ENCODE measurements around the gene SPATA12.

SPATA12 gene

GRCh38 chr3:57046101-57046765 is 14.2 kb upstream of the SPATA12 start:
- no peak for DNase-seq (ENCODE audit: low read depth, low spot score)
- H3K4me3 ChIP-seq (ENCODE audit: low read depth, low read length), result no peak overlapping the region
- CTCF ChIA-PET, result interaction anchor here (0.9 to 1.0 kb wide), 2 partner anchors 17 to 53 kb away, joined by 3 read pairs; no protein-coding TSS in a partner anchor
- no peak for TF ChIP-seq CTCF (IDR thresholded peaks at IDR 0.05; ENCODE audit: insufficient read depth, low read length, missing control alignments)
- POLR2A ChIA-PET, result no interaction called here

GRCh38 chr3:57048052-57048671 is 12.3 kb upstream of the SPATA12 start:
- ChIA-PET POLR2A (no interaction called here), CTCF (no interaction called here)
- no peak for TF ChIP-seq CTCF (IDR thresholded peaks at IDR 0.05; ENCODE audit: insufficient read depth, low read length, missing control alignments)
- no peak overlapping the region for H3K4me3 ChIP-seq (ENCODE audit: low read depth, low read length)
- no peak for DNase-seq (ENCODE audit: low read depth, low spot score)

GRCh38 chr3:57048728-57049127 is 11.7 kb upstream of the SPATA12 start:
- CTCF ChIA-PET, result no interaction called here
- POLR2A ChIA-PET, result no interaction called here
- H3K4me3 ChIP-seq (ENCODE audit: low read depth, low read length), result no peak overlapping the region
- no peak for DNase-seq (ENCODE audit: low read depth, low spot score)
- TF ChIP-seq CTCF (IDR thresholded peaks at IDR 0.05; ENCODE audit: insufficient read depth, low read length, missing control alignments), result no peak

- H3K4me3 ChIP-seq (ENCODE audit: low read depth, low read length), result no peak overlapping the region
- DNase-seq (ENCODE audit: low read depth, low spot score), result no peak
- TF ChIP-seq CTCF (IDR thresholded peaks at IDR 0.05; ENCODE audit: insufficient read depth, low read length, missing control alignments), result no peak
- ChIA-PET CTCF (no interaction called here), POLR2A (no interaction called here)
Measured at GRCh38 chr3:57052662-57053061, 7.8 kb upstream of the SPATA12 start.

- no peak for TF ChIP-seq CTCF (IDR thresholded peaks at IDR 0.05; ENCODE audit: insufficient read depth, low read length, missing control alignments)
- POLR2A ChIA-PET, result no interaction called here
- no peak overlapping the region for H3K4me3 ChIP-seq (ENCODE audit: low read depth, low read length)
- CTCF ChIA-PET, result no interaction called here
- DNase-seq (ENCODE audit: low read depth, low spot score), result no peak
Measured at GRCh38 chr3:57053122-57053521, 7.3 kb upstream of the SPATA12 start.

GRCh38 chr3:57057351-57057750 is 3.1 kb upstream of the SPATA12 start:
- DNase-seq (ENCODE audit: low read depth, low spot score), result no peak
- no peak overlapping the region for H3K4me3 ChIP-seq (ENCODE audit: low read depth, low read length)
- no peak for TF ChIP-seq CTCF (IDR thresholded peaks at IDR 0.05; ENCODE audit: insufficient read depth, low read length, missing control alignments)
- CTCF ChIA-PET, result no interaction called here
- POLR2A ChIA-PET, result no interaction called here
